AG04449 (cell line): ENCODE measurements around the gene CYP4A22.

Source experiments
- CTCF ChIA-PET: fragments of 350-600 bp; formaldehyde crosslinking; extraction: SDS; loops from one replicate; lab custom pipeline; 2021; ENCODE audit warnings: antibody characterized with exemption; lab: Yijun Ruan, JAX
- POLR2A ChIA-PET: fragments of 400-600, 350-600 bp; formaldehyde crosslinking; extraction: SDS; loops from one replicate; lab custom pipeline; 2020; ENCODE audit warnings: antibody characterized with exemption, inconsistent platforms; lab: Yijun Ruan, JAX
- DNase-seq: peaks from one replicate; pipeline ENCODE4 v3.0.0-alpha.2; 2010; ENCODE audit warnings: low read depth, low spot score
- H3K4me3 ChIP-seq: 2 replicates; pipeline ENCODE4 v1.5.1; 2011; ENCODE audit warnings: low read depth, mild to moderate bottlenecking, control low read depth, low read length
- TF ChIP-seq, protein P1 (sequence below): IDR thresholded peaks from one replicate; pipeline ENCODE4 v1.5.1; 2011; ENCODE audit warnings: mild to moderate bottlenecking, moderate library complexity, low read length, control low read depth, inconsistent platforms; ENCODE audit not compliant: insufficient read depth; ENCODE audit errors: missing control alignments

Gene CYP4A22

DNA sequence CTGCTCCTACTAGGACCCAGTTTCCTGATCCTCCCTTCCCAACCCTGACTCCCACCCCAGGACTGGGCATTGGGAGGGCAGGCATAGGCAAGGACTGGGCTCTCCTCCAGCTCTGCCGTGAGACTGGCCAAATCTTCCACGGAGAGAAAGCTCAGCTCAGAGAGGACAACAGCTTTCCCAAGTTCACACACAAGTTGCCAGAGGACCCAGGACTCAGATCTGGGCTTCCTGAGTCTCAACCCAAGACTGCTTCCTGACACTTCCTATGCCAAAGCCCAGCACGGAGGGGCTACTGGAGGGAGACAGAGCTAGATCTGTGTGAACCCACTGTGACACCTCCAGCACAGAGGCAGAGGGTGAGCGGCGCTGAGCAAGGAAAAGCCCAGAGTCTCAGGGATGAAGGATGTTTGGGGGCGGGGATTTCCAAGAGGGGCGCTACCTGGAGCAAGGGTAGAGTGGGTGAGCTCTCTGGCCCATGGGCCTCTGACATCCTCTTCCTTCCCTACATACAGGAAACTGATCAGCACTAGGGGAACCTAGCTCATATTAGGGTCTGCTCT lies 45.5 kb downstream of the CYP4A22 start:
- no peak for DNase-seq
- H3K4me3 ChIP-seq: no peak overlapping the region
- ChIA-PET CTCF (interaction anchor here (0.9 to 12.9 kb wide), 5 partner anchors 9 to 528 kb away, joined by 3 to 213 read pairs (median 4); partner anchors contain the start of gene PDZK1IP1), POLR2A (no interaction called here)
- TF ChIP-seq, protein P1, sequence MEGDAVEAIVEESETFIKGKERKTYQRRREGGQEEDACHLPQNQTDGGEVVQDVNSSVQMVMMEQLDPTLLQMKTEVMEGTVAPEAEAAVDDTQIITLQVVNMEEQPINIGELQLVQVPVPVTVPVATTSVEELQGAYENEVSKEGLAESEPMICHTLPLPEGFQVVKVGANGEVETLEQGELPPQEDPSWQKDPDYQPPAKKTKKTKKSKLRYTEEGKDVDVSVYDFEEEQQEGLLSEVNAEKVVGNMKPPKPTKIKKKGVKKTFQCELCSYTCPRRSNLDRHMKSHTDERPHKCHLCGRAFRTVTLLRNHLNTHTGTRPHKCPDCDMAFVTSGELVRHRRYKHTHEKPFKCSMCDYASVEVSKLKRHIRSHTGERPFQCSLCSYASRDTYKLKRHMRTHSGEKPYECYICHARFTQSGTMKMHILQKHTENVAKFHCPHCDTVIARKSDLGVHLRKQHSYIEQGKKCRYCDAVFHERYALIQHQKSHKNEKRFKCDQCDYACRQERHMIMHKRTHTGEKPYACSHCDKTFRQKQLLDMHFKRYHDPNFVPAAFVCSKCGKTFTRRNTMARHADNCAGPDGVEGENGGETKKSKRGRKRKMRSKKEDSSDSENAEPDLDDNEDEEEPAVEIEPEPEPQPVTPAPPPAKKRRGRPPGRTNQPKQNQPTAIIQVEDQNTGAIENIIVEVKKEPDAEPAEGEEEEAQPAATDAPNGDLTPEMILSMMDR: no peak

DNA sequence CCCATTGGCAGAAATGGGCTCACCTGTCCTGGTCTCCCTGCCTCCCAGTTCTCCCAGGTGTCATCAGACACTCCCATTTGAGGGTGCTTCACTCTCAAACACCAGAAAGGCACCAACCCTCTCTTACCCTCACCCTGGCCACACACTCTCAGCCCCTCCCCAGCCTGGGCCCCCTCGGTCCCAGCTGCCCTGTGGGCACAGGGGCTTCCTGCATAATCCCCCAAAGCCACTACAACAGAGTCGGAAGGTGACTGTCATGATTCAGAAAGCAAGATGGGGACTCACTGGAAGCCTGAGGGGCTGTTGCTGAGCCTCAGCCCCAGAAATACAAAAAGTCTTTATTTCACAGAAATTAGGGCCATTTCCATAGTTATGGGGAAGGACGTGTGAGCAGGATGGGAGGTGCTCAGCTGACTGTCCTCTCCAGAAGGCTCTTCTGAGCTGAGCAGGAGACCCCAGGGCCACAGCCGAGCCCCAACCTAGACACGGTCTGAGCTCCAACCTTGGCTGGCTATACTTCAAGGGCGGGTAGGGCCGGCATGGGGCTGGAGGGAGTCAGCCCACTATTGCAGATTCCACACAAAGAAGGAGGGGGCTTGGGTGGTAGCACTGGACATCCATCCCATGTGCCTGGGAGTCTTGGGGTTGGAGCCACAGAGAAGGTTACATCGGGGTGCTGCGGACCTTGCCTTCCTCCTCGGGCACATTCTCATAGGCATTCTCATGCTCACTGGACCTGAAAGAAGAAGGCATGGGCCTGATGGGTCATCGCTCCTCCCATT lies 46.3 kb downstream of the CYP4A22 start:
- no peak for DNase-seq
- TF ChIP-seq, protein P1: no peak
- POLR2A ChIA-PET: no interaction called here
- CTCF ChIA-PET: interaction anchor here (0.7 to 12.9 kb wide), 7 partner anchors 8 to 543 kb away, joined by 3 to 213 read pairs (median 4); partner anchors contain the start of gene PDZK1IP1
- no peak overlapping the region for H3K4me3 ChIP-seq

DNA sequence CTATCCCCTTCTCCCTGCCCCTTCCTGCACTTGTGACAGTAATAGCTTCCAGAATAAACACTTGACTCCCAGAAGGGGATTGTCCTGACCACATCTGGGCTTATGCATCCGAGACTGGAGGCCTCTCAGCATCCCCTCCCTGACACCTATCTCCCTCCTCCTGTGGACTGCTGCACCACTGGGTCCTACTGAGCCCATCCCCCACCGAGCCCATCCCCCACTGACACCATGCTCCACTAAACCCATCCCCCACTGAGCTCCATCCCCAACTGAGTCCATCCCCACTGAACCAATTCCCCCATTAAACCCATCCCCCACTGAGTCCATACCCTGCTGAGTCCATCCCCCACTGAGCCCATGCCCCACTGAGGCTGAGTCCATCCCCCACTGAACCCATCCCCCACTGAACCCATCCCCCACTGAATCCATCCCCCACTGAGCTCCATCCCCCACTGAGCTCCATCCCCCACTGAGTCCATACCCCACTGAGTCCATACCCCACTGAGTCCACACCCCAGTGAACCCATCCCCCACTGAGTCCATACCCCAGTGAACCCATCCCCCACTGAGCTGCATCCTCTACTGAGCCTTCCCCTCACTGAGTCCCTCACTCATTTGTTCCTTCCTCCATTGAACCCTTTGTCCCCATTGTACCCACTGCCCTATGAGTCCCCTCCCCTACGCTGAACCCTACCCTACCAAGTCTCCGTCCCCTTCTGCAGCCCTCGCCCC lies 47.0 kb downstream of the CYP4A22 start:
- H3K4me3 ChIP-seq: no peak overlapping the region
- POLR2A ChIA-PET: no interaction called here
- CTCF ChIA-PET: interaction anchor here (0.7 to 12.9 kb wide), 5 partner anchors 7 to 542 kb away, joined by 3 to 213 read pairs (median 5); partner anchors contain the start of gene PDZK1IP1
- TF ChIP-seq, protein P1: no peak
- no peak for DNase-seq

DNA sequence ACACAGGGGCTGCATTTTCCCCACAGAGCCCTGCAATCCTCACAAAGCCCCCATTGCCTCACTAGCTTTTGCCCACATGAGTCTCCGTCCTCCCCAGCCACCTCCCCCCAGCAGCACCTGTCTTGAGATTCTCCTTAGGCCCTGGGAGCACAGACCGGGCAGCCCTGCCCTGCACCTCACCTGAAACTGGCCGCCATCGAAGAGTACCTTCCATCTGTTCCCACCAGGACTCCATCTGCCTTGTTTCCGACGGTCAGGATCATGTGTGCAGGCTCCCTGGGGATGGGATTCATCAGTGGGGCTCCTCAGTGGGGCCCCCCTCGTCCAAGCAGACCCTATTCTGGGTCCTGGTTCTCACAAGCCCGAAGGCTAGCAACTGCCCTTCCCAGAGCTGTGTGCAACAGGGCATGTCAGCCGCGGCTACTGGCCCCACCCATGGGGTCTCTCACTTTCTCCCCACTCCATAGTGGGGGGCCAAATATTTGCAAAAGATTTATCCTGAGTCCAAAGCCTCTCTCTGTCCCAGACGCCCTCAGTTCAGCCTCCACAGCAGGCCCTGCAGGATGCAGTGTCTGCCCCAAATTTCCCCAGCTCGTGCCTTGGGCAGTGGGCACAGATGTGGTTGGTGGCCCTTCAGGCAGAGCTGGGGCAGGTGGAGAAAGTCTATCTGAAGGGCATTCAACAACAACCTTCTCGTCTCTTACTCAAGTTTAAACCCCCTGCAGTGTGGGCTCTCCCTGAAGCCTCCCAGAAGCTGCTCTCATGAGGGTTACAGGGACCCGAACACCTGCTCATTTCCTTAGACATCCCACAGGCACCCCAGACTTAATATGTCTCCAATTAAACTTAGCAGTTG lies 47.8 kb downstream of the CYP4A22 start:
- TF ChIP-seq, protein P1: no peak
- no peak for DNase-seq
- POLR2A ChIA-PET: no interaction called here
- CTCF ChIA-PET: interaction anchor here (1.0 to 12.9 kb wide), 4 partner anchors 6 to 541 kb away, joined by 4 to 213 read pairs (median 16); partner anchors contain the start of gene PDZK1IP1
- H3K4me3 ChIP-seq: no peak overlapping the region

DNA sequence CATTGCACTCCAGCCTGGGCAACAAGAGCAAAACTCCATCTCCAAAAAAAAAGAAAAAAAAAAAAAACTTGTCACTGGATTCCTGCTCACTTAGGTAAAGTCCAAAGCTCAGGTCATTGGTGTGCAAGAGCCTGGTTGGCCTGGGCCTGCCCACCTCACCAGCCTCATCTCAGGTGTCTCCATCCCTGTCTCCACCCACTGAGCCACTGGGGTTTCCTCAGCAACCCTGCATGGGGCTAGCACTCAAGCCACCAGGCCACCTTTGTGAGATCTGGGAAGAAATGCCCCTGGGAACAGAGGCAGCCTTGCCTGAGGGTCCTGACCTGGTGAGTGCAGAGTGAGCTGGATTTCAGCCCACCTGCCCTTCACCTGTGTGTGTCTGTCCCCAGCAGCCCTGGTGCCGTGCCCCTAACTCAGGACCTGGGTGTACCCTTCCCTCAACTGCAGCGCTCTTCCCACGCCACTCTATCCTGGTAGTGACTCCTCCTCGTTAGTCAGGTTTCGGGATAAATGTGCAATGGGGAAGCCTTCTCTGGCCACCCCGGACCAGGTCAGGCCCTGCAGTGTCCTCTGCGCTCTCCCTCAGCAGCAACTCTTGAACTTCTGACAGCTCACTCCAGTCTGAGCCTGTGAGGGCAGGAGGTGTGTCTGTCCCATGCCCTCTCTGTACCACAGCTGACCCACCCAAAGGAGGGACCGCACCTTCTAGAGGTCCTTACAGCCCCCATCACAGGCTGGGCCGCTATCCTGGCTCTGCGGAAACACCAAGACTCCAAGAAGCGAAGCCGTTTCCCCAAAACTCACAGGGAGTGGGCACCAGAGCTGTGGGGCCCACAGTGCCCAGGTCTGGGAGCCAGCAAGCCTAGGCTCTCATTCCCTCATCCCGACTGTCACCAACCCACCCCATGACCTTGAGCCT lies 49.3 kb downstream of the CYP4A22 start:
- H3K4me3 ChIP-seq: no peak overlapping the region
- DNase-seq: no peak
- TF ChIP-seq, protein P1: no peak
- ChIA-PET POLR2A (no interaction called here), CTCF (interaction anchor here (9.1 kb wide), 1 partner anchor 8 kb away, joined by 213 read pairs; no protein-coding TSS in a partner anchor)
